Fibroblast of skin of abdomen (primary cell): ENCODE data around the gene COG4.

ENCODE experiments used
- DNase-seq: peaks from one replicate; pipeline ENCODE4 v3.0.0-alpha.2; 2013

Gene COG4

GRCh38 chr16:70478169-70478568, 45.2 kb downstream of the COG4 start:
- DNase-seq: no peak

GRCh38 chr16:70476272-70477020, 46.9 kb downstream of the COG4 start:
- peak; percentile 79 for DNase-seq

- DNase-seq: no peak
These were observed 48.1 kb downstream of the COG4 start for GRCh38 chr16:70475054-70475871.

GRCh38 chr16:70474320-70475053, 48.9 kb downstream of the COG4 start:
- no peak for DNase-seq

GRCh38 chr16:70473446-70474319, 49.7 kb downstream of the COG4 start:
- DNase-seq: no peak

GRCh38 chr16:70472786-70473433, 50.4 kb downstream of the COG4 start:
- no peak for DNase-seq

- no peak for DNase-seq
These were observed 52.4 kb downstream of the COG4 start for GRCh38 chr16:70470927-70471341.

GRCh38 chr16:70470141-70470926, 53.0 kb downstream of the COG4 start:
- DNase-seq: no peak

- no peak for DNase-seq
These were observed 54.4 kb downstream of the COG4 start for GRCh38 chr16:70468776-70469525.

GRCh38 chr16:70467608-70468007, 55.7 kb downstream of the COG4 start:
- DNase-seq: no peak

GRCh38 chr16:70467113-70467512, 56.2 kb downstream of the COG4 start:
- no peak for DNase-seq

- DNase-seq: no peak
These were observed 56.6 kb downstream of the COG4 start for GRCh38 chr16:70466805-70467076.

- DNase-seq: no peak
These were observed 57.2 kb downstream of the COG4 start for GRCh38 chr16:70465999-70466804.

- DNase-seq: no peak
These were observed 60.1 kb downstream of the COG4 start for GRCh38 chr16:70463235-70463634.

- no peak for DNase-seq
These were observed 62.6 kb downstream of the COG4 start for GRCh38 chr16:70460737-70461261.

GRCh38 chr16:70457446-70458166, 65.7 kb downstream of the COG4 start:
- no peak for DNase-seq

GRCh38 chr16:70455910-70456309, 67.4 kb downstream of the COG4 start:
- DNase-seq: no peak
